ENCODE measurements around the gene S100A14. TPM values are rescaled to one million over a fixed set of nuclear protein-coding genes. Genes with fewer than 3 reads are reported as not detected.

The S100A14 gene
- total RNA-seq, 1 experiment from 2014 or later, result 624 TPM

DNA sequence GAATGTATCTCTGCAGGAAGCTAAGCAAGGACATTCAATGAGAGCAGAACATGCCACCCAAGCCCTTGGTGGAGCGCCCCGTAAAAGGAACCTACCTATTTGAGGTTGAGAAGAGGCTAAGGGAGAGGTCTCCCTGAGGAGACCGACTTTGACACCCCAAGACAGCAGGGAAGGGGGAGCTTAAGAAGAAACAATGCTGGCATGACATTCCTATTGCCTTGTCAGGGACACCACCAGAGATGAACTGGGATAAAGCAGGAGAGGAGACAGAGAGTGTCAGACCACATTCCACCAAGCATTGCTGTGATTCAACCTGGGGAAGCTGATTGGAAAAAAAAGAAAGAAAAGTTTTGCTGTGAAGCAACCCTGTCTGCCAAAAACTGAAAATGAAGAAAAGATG, 37.2 kb downstream of the S100A14 start:
- BruUV-seq (replicated peaks), result no TSS peak

DNA sequence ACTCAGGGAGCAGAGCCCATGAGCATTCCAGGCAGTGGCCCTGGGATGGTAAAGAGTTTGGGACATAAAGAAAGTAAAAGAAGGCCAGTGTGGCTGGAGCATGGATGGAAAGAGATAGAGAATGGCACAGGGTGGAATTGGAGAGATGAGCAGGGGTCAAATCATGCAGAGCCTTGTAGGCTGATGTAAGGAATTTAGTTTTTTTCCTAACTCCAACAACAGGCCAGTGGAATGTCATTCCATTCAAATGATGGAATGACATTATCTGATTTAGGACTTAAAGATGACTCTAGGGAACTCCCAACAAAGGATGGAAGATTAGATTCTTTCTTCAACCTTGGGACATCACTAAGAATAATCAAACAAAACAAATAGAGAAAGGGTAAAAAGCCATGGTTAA, 37.6 kb downstream of the S100A14 start:
- CTCF ChIA-PET, result interaction anchor here (0.7 to 1.6 kb wide), 5 partner anchors 12 to 58 kb away, joined by 3 to 7 read pairs (median 5); partner anchors contain the start of gene S100A13
- POLR2A ChIA-PET, result interaction anchor here (0.6 to 2.8 kb wide), 5 partner anchors 34 to 56 kb away, joined by 3 to 25 read pairs (median 4); partner anchors contain the start of genes S100A13, S100A14 and S100A16
- peak overlapping the region; percentile 16 for H3K4me3 Mint-ChIP-seq (ENCODE audit: unreplicated experiment)
- H3K27ac Mint-ChIP-seq (ENCODE audit: unreplicated experiment), result peak overlapping the region; percentile 73
- Histone ChIP-seq H3K36me3 (ENCODE audit: control insufficient read depth, insufficient read depth, low read length) (no peaks in the 10 kb centered on the region), H3K9me3 (no peaks in the 10 kb centered on the region), H3K4me3 (ENCODE audit: low read depth, low read length) (no peak overlapping the region), H3K27me3 (replicated peaks; ENCODE audit: control insufficient read depth, insufficient read depth, low read length) (no peaks in the 10 kb centered on the region), H3K4me1 (peaks cover 60% of the 10 kb centered on the region)
- no TSS peak for BruUV-seq (replicated peaks)
- H3K4me1 Mint-ChIP-seq (ENCODE audit: low read depth, unreplicated experiment), result peaks cover 37% of the 10 kb centered on the region
- TF ChIP-seq, protein P1, sequence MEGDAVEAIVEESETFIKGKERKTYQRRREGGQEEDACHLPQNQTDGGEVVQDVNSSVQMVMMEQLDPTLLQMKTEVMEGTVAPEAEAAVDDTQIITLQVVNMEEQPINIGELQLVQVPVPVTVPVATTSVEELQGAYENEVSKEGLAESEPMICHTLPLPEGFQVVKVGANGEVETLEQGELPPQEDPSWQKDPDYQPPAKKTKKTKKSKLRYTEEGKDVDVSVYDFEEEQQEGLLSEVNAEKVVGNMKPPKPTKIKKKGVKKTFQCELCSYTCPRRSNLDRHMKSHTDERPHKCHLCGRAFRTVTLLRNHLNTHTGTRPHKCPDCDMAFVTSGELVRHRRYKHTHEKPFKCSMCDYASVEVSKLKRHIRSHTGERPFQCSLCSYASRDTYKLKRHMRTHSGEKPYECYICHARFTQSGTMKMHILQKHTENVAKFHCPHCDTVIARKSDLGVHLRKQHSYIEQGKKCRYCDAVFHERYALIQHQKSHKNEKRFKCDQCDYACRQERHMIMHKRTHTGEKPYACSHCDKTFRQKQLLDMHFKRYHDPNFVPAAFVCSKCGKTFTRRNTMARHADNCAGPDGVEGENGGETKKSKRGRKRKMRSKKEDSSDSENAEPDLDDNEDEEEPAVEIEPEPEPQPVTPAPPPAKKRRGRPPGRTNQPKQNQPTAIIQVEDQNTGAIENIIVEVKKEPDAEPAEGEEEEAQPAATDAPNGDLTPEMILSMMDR (IDR thresholded peaks at IDR 0.05; ENCODE audit: insufficient read depth in 1 of 2, low read depth in 1 of 2, low read length in 1 of 2, severe bottlenecking in 1 of 2, unreplicated experiment in 1 of 2), result no peak
- intact Hi-C loops (cut with micrococcal nuclease; ENCODE audit: unreplicated experiment), result loop anchor here (1.0 to 5.0 kb wide), 2 partner anchors 12 to 94 kb away; partner anchors contain the start of gene ILF2
- H3K9me3 Mint-ChIP-seq (ENCODE audit: unreplicated experiment), result no peaks in the 10 kb centered on the region
- H3K27me3 Mint-ChIP-seq (ENCODE audit: insufficient read depth, unreplicated experiment), result no peaks in the 10 kb centered on the region
- peaks cover 20% of the 10 kb centered on the region for H3K36me3 Mint-ChIP-seq (ENCODE audit: insufficient read depth, unreplicated experiment)
- peak in 1 of 2 experiments; percentile 48 for DNase-seq

More for the DNA sequence above, 37.2 kb downstream of the S100A14 start:
- intact Hi-C loops (cut with micrococcal nuclease; ENCODE audit: unreplicated experiment), result loop anchor here (1.0 to 5.0 kb wide), 2 partner anchors 13 to 93 kb away; partner anchors contain the start of gene ILF2
- TF ChIP-seq, protein P1 (IDR thresholded peaks at IDR 0.05; ENCODE audit: insufficient read depth in 1 of 2, low read depth in 1 of 2, low read length in 1 of 2, severe bottlenecking in 1 of 2, unreplicated experiment in 1 of 2), result no peak
- peak; percentile 62 to 63 for DNase-seq
- no peaks in the 10 kb centered on the region for H3K9me3 Mint-ChIP-seq (ENCODE audit: unreplicated experiment)
- CTCF ChIA-PET, result interaction anchor here (0.7 to 1.6 kb wide), 5 partner anchors 13 to 59 kb away, joined by 3 to 7 read pairs (median 5); partner anchors contain the start of gene S100A13
- H3K36me3 ChIP-seq (ENCODE audit: control insufficient read depth, insufficient read depth, low read length), result no peaks in the 10 kb centered on the region
- H3K4me1 Mint-ChIP-seq (ENCODE audit: low read depth, unreplicated experiment), result peaks cover 38% of the 10 kb centered on the region
- H3K36me3 Mint-ChIP-seq (ENCODE audit: insufficient read depth, unreplicated experiment), result peaks cover 20% of the 10 kb centered on the region
- no peaks in the 10 kb centered on the region for H3K27me3 ChIP-seq (replicated peaks; ENCODE audit: control insufficient read depth, insufficient read depth, low read length)
- H3K4me3 ChIP-seq (ENCODE audit: low read depth, low read length), result no peak overlapping the region
- H3K27ac Mint-ChIP-seq (ENCODE audit: unreplicated experiment), result peak overlapping the region; percentile 73
- peaks cover 62% of the 10 kb centered on the region for H3K4me1 ChIP-seq
- H3K9me3 ChIP-seq, result no peaks in the 10 kb centered on the region
- H3K4me3 Mint-ChIP-seq (ENCODE audit: unreplicated experiment), result peak overlapping the region; percentile 16
- H3K27me3 Mint-ChIP-seq (ENCODE audit: insufficient read depth, unreplicated experiment), result no peaks in the 10 kb centered on the region
- POLR2A ChIA-PET, result interaction anchor here (0.6 to 2.8 kb wide), 6 partner anchors 11 to 56 kb away, joined by 3 to 25 read pairs (median 4); partner anchors contain the start of genes S100A13, S100A14 and S100A16

DNA sequence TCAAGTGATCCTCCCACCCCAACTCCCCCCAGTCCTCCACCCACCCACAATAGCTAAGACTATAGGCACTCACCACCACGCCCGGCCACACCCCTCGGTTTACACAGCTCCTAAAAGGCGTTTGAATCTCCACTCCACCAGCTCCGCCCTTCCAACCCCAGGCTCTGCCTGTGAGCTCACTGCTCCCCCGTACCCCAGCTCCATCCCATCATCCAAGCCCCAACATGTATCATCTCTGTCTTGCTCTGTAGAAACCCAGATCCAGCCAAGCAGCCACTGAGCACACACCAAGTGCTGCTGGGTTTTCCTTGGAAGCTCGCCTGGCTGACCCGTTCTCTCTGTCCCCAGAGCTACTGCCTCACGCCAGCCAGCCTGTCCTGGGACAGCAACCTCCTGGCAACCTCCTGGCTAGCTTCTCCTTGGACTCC, 38.5 kb downstream of the S100A14 start:
- TF ChIP-seq, protein P1 (IDR thresholded peaks at IDR 0.05; ENCODE audit: insufficient read depth in 1 of 2, low read depth in 1 of 2, low read length in 1 of 2, severe bottlenecking in 1 of 2, unreplicated experiment in 1 of 2), result no peak
- ChIA-PET POLR2A (interaction anchor here (0.5 to 2.8 kb wide), 9 partner anchors 11 to 301 kb away, joined by 3 to 25 read pairs (median 4); partner anchors contain the start of genes CHTOP, S100A13, S100A14 and S100A16), CTCF (interaction anchor here (0.6 to 1.6 kb wide), 8 partner anchors 9 to 72 kb away, joined by 3 to 10 read pairs (median 5); partner anchors contain the start of genes S100A1, S100A13 and S100A14)
- peaks cover 45% of the 10 kb centered on the region for H3K4me1 Mint-ChIP-seq (ENCODE audit: low read depth, unreplicated experiment)
- H3K9me3 Mint-ChIP-seq (ENCODE audit: unreplicated experiment), result no peaks in the 10 kb centered on the region
- intact Hi-C loops (cut with micrococcal nuclease; ENCODE audit: unreplicated experiment), result loop anchor here (1.0 to 5.0 kb wide), 2 partner anchors 11 to 95 kb away; partner anchors contain the start of gene ILF2
- H3K4me1 ChIP-seq, result peaks cover 62% of the 10 kb centered on the region
- no peaks in the 10 kb centered on the region for H3K27me3 Mint-ChIP-seq (ENCODE audit: insufficient read depth, unreplicated experiment)
- no peaks in the 10 kb centered on the region for H3K36me3 ChIP-seq (ENCODE audit: control insufficient read depth, insufficient read depth, low read length)
- BruUV-seq (replicated peaks), result no TSS peak
- no peaks in the 10 kb centered on the region for H3K9me3 ChIP-seq
- H3K27ac Mint-ChIP-seq (ENCODE audit: unreplicated experiment), result peak overlapping the region; percentile 73
- H3K27me3 ChIP-seq (replicated peaks; ENCODE audit: control insufficient read depth, insufficient read depth, low read length), result no peaks in the 10 kb centered on the region
- H3K4me3 Mint-ChIP-seq (ENCODE audit: unreplicated experiment), result peak overlapping the region; percentile 16
- peak; percentile 52 to 76 for DNase-seq
- H3K36me3 Mint-ChIP-seq (ENCODE audit: insufficient read depth, unreplicated experiment), result peaks cover 20% of the 10 kb centered on the region
- H3K4me3 ChIP-seq (ENCODE audit: low read depth, low read length), result no peak overlapping the region

Data from Caco-2 (cell line).